SK-N-SH treated with all-trans-retinoic acid at 6 μM for 48 hours (cell line): ENCODE results near the gene PTPRG.

Experiments used
- ARNTL ChIP-seq: fragments of 450-650 bp; formaldehyde crosslinking; IDR thresholded peaks from 2 replicates; pipeline ENCODE4 v1.5.0; 2020; ENCODE audit warnings: low read depth, mild to moderate bottlenecking, moderate library complexity, borderline replicate concordance
- GLIS3 ChIP-seq: fragments of 250-450 bp; sonication (Bioruptor Pico); IDR thresholded peaks from 2 replicates; pipeline ENCODE4 v1.5.0; 2020; ENCODE audit warnings: mild to moderate bottlenecking, moderate library complexity
- ISL1 ChIP-seq: fragments of 250-450 bp; sonication (Bioruptor Pico); IDR thresholded peaks from 2 replicates; pipeline ENCODE4 v2.1.2; 2022; ENCODE audit warnings: mild to moderate bottlenecking, moderate library complexity
- RARB ChIP-seq: fragments of 250-450 bp; sonication (Bioruptor Pico); IDR thresholded peaks from 2 replicates; pipeline ENCODE4 v1.8.0; 2021; ENCODE audit warnings: mild to moderate bottlenecking, moderate library complexity
- TCF4 ChIP-seq: fragments of 250-450 bp; sonication (Bioruptor Pico); IDR thresholded peaks from 2 replicates; pipeline ENCODE4 v1.8.0; 2021; ENCODE audit warnings: mild to moderate bottlenecking, moderate library complexity, borderline replicate concordance
- ZFP3 ChIP-seq: fragments of 250-450 bp; sonication (Bioruptor Pico); IDR thresholded peaks from 2 replicates; pipeline ENCODE4 v1.5.0; 2020; ENCODE audit warnings: mild to moderate bottlenecking, moderate library complexity
- ZFP30 ChIP-seq: fragments of 450-650 bp; formaldehyde crosslinking; IDR thresholded peaks from 2 replicates; pipeline ENCODE4 v1.5.0; 2022; ENCODE audit warnings: mild to moderate bottlenecking, moderate library complexity
- ZNF565 ChIP-seq: fragments of 450-650 bp; formaldehyde crosslinking; conservative IDR thresholded peaks from 2 replicates; pipeline ENCODE4 v1.5.0; 2020; ENCODE audit warnings: low read depth, mild to moderate bottlenecking, moderate library complexity
- TF ChIP-seq, protein P1 (sequence below): fragments of 250-450 bp; sonication (Bioruptor Pico); IDR thresholded peaks from 2 replicates; pipeline ENCODE4 v1.5.0; 2020; ENCODE audit warnings: mild to moderate bottlenecking, moderate library complexity
- TF ChIP-seq, protein P2 (sequence below): fragments of 250-450 bp; sonication (Bioruptor Pico); IDR thresholded peaks from 2 replicates; pipeline ENCODE4 v1.8.0; 2020; ENCODE audit warnings: mild to moderate bottlenecking, moderate library complexity, borderline replicate concordance

DNA sequence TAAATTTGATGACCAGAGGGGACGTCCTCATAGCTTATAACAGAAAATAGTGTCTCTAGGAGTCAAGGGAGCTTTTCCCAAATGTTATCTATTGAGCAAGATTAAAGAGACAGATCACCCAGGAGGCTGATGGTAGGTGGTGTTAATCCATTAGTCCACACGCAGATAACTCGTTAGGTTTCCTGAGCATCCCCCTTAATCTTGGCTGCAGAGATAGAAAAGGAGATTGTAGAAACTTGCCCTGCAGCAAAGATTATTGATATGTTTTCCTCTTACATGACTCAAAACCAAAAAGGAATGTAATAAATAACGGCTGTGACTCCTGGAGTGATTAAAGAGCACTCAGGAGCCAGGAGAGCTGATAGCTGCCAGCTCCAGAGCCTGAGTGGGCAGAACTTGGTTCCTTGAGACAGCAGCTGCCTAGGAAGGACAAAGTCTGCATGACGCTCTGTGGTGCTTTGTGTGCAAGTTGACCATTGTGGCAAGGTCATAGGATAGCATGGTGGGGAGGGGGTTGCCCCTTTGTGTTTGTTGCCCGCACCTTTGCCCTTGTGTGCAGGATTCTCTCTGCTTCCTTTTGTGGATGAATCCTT lies 234.8 kb downstream of the PTPRG start:
- TF ChIP-seq, protein P1, sequence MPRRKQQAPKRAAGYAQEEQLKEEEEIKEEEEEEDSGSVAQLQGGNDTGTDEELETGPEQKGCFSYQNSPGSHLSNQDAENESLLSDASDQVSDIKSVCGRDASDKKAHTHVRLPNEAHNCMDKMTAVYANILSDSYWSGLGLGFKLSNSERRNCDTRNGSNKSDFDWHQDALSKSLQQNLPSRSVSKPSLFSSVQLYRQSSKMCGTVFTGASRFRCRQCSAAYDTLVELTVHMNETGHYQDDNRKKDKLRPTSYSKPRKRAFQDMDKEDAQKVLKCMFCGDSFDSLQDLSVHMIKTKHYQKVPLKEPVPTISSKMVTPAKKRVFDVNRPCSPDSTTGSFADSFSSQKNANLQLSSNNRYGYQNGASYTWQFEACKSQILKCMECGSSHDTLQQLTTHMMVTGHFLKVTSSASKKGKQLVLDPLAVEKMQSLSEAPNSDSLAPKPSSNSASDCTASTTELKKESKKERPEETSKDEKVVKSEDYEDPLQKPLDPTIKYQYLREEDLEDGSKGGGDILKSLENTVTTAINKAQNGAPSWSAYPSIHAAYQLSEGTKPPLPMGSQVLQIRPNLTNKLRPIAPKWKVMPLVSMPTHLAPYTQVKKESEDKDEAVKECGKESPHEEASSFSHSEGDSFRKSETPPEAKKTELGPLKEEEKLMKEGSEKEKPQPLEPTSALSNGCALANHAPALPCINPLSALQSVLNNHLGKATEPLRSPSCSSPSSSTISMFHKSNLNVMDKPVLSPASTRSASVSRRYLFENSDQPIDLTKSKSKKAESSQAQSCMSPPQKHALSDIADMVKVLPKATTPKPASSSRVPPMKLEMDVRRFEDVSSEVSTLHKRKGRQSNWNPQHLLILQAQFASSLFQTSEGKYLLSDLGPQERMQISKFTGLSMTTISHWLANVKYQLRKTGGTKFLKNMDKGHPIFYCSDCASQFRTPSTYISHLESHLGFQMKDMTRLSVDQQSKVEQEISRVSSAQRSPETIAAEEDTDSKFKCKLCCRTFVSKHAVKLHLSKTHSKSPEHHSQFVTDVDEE (CRISPR knock-in tag) = no peak
- no peak for TF ChIP-seq ZFP30 (CRISPR knock-in tag)
- TF ChIP-seq ISL1 (CRISPR knock-in tag) = no peak
- no peak for TF ChIP-seq ARNTL (CRISPR knock-in tag)
- TF ChIP-seq ZNF565 (CRISPR knock-in tag) = no peak
- no peak for TF ChIP-seq RARB (CRISPR knock-in tag)
- no peak for TF ChIP-seq ZFP3 (CRISPR knock-in tag)
- TF ChIP-seq, protein P2, sequence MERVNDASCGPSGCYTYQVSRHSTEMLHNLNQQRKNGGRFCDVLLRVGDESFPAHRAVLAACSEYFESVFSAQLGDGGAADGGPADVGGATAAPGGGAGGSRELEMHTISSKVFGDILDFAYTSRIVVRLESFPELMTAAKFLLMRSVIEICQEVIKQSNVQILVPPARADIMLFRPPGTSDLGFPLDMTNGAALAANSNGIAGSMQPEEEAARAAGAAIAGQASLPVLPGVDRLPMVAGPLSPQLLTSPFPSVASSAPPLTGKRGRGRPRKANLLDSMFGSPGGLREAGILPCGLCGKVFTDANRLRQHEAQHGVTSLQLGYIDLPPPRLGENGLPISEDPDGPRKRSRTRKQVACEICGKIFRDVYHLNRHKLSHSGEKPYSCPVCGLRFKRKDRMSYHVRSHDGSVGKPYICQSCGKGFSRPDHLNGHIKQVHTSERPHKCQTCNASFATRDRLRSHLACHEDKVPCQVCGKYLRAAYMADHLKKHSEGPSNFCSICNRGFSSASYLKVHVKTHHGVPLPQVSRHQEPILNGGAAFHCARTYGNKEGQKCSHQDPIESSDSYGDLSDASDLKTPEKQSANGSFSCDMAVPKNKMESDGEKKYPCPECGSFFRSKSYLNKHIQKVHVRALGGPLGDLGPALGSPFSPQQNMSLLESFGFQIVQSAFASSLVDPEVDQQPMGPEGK (CRISPR knock-in tag) = no peak
- TF ChIP-seq TCF4 (CRISPR knock-in tag) = no peak
- TF ChIP-seq GLIS3 (CRISPR knock-in tag) = no peak
